Epidermal melanocyte (primary cell): ENCODE results near the gene SLC25A47.
"Not testable (repeated sequence)": the region's sequence is repeated elsewhere in the genome, so short reads cannot be mapped to it uniquely, and the experiment has no call there.

ENCODE experiments used
- DNase-seq: peaks from one replicate; pipeline ENCODE4 v3.0.0; 2011; ENCODE audit warnings: low spot score; ENCODE audit not compliant: insufficient read length

The SLC25A47 gene

GRCh38 chr14:100289916-100290606, 33.1 kb upstream of the SLC25A47 start:
- no peak for DNase-seq

- DNase-seq, result no peak
Observed at GRCh38 chr14:100290607-100291304, 32.4 kb upstream of the SLC25A47 start.

GRCh38 chr14:100291305-100292075, 31.6 kb upstream of the SLC25A47 start:
- DNase-seq, result no peak

GRCh38 chr14:100292301-100292775, 30.8 kb upstream of the SLC25A47 start:
- no peak for DNase-seq

GRCh38 chr14:100292776-100293461, 30.2 kb upstream of the SLC25A47 start:
- DNase-seq, result peak; percentile 3

- no peak for DNase-seq
Observed at GRCh38 chr14:100293497-100294212, 29.5 kb upstream of the SLC25A47 start.

GRCh38 chr14:100294213-100294962, 28.8 kb upstream of the SLC25A47 start:
- DNase-seq, result no peak

- DNase-seq, result peak; percentile 8
Observed at GRCh38 chr14:100294963-100295330, 28.2 kb upstream of the SLC25A47 start.

- DNase-seq, result peak; percentile 17
Observed at GRCh38 chr14:100295376-100296105, 27.6 kb upstream of the SLC25A47 start.

- DNase-seq, result peak; percentile 11
Observed at GRCh38 chr14:100296106-100296651, 27.0 kb upstream of the SLC25A47 start.

- not testable (repeated sequence) for DNase-seq
Observed at GRCh38 chr14:100296729-100297128, 26.4 kb upstream of the SLC25A47 start.

GRCh38 chr14:100297320-100298300, 25.5 kb upstream of the SLC25A47 start:
- DNase-seq, result peak; percentile 89

- peak; percentile 14 for DNase-seq
Observed at GRCh38 chr14:100298551-100299237, 24.4 kb upstream of the SLC25A47 start.

GRCh38 chr14:100299238-100299560, 23.9 kb upstream of the SLC25A47 start:
- DNase-seq, result no peak

- DNase-seq, result no peak
Observed at GRCh38 chr14:100302616-100303015, 20.5 kb upstream of the SLC25A47 start.

GRCh38 chr14:100303179-100303578, 20.0 kb upstream of the SLC25A47 start:
- DNase-seq, result no peak

- DNase-seq, result no peak
Observed at GRCh38 chr14:100303925-100304324, 19.2 kb upstream of the SLC25A47 start.
